NCI-H2107 treated with DMSO at 0.1 percent for 48 hours (cell line): ENCODE results near the gene FAM234B.
"Not testable (repeated sequence)": the region's sequence is repeated elsewhere in the genome, so short reads cannot be mapped to it uniquely, and the experiment has no call there.

Experiments used
- DNase-seq: peaks from one replicate; lab custom pipeline; 2025; ENCODE audit not compliant: unreplicated experiment; lab: John Stamatoyannopoulos, UW

The FAM234B gene

GRCh38 chr12:13023811-13024530 lies 20.2 kb upstream of the FAM234B start:
- DNase-seq, result no peak

GRCh38 chr12:13024531-13024916 lies 19.7 kb upstream of the FAM234B start:
- DNase-seq, result no peak

- DNase-seq, result no peak
These were observed 17.9 kb upstream of the FAM234B start for GRCh38 chr12:13026286-13026685.

- no peak for DNase-seq
These were observed 17.1 kb upstream of the FAM234B start for GRCh38 chr12:13027032-13027431.

GRCh38 chr12:13027508-13027907 lies 16.7 kb upstream of the FAM234B start:
- DNase-seq, result no peak

- DNase-seq, result no peak
These were observed 15.2 kb upstream of the FAM234B start for GRCh38 chr12:13028825-13029570.

- no peak for DNase-seq
These were observed 13.5 kb upstream of the FAM234B start for GRCh38 chr12:13030541-13031291.

- no peak for DNase-seq
These were observed 12.0 kb upstream of the FAM234B start for GRCh38 chr12:13032164-13032563.

- DNase-seq, result no peak
These were observed 10.7 kb upstream of the FAM234B start for GRCh38 chr12:13033476-13033875.

GRCh38 chr12:13035335-13035734 lies 8.8 kb upstream of the FAM234B start:
- not testable (repeated sequence) for DNase-seq

- DNase-seq, result no peak
These were observed 7.3 kb upstream of the FAM234B start for GRCh38 chr12:13036881-13037280.

GRCh38 chr12:13038491-13039161 lies 5.6 kb upstream of the FAM234B start:
- no peak for DNase-seq

GRCh38 chr12:13039328-13039956 lies 4.7 kb upstream of the FAM234B start:
- no peak for DNase-seq

- DNase-seq, result no peak
These were observed 3.0 kb upstream of the FAM234B start for GRCh38 chr12:13041224-13041623.

GRCh38 chr12:13042666-13043230 lies 1.4 kb upstream of the FAM234B start:
- no peak for DNase-seq

GRCh38 chr12:13044906-13045299 lies 722 bp downstream of the FAM234B start:
- no peak for DNase-seq

- DNase-seq, result no peak
These were observed 1.6 kb downstream of the FAM234B start for GRCh38 chr12:13045816-13046215.

GRCh38 chr12:13046964-13047363 lies 2.8 kb downstream of the FAM234B start:
- no peak for DNase-seq

- DNase-seq, result no peak
These were observed 5.6 kb downstream of the FAM234B start for GRCh38 chr12:13049816-13050215.

GRCh38 chr12:13052421-13052820 lies 8.2 kb downstream of the FAM234B start:
- no peak for DNase-seq
